NCI-H2227 (cell line): ENCODE measurements around the gene USP48.
A peak's percentile ranks its signal among the peaks of the same experiment; 100 is the strongest.

ENCODE experiments used
- DNase-seq: peaks from one replicate; lab custom pipeline; 2025; ENCODE audit not compliant: unreplicated experiment; lab: John Stamatoyannopoulos, UW

USP48 gene

GRCh38 chr1:21670956-21671902 is 111.7 kb downstream of the USP48 start:
- DNase-seq: no peak

DNA sequence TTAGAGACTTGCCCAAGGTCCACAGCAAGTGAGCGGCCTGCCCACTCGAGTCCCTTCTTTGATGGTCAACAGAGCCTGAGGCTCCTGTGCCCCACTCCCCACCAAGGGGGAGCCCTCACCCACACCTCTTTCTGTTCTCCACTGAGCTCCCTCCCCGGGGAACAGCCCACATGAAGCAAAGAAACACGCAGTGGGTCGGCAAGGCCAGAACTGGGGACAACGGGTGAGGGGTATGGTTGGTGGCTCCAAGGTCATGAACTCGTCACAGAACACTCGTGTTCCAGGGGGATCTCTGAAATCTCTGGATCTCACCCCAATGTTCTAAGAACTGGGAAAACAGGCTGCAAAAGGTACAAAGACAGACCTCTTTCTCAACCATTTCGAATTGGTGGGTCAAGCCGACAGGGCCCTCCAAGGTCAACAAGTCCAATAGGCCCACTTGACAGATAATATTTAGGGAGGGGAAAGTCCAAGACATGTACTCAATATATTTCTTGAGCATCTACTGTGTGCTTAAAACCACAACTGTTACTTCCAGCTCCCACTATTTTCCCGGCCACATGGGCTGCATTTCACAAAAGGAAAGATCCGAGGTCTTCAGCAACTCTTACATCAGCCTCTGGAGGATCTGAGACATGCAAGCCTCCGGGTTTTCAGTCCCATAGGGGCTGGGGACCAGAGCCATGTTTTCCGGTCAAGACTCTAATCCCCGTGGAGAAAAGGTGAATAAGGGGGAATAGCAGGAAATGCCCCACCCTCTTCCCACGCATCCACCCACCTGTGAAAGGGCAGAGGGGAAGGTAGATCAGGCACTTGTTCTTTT is 112.7 kb downstream of the USP48 start:
- no peak for DNase-seq

- peak; percentile 77 for DNase-seq
Observed at GRCh38 chr1:21669258-21670058, 113.5 kb downstream of the USP48 start, which contains the start of gene RAP1GAP. RAP1GAP (minus strand) TSS chr1:21669357; CDS start chr1:21620032, 49,325 bp downstream.

- no peak for DNase-seq
Observed at GRCh38 chr1:21668951-21669257, 114.0 kb downstream of the USP48 start.

GRCh38 chr1:21668232-21668950 is 114.6 kb downstream of the USP48 start:
- peak; percentile 41 for DNase-seq

- DNase-seq: no peak
Observed at GRCh38 chr1:21667348-21668231, 115.4 kb downstream of the USP48 start.

DNA sequence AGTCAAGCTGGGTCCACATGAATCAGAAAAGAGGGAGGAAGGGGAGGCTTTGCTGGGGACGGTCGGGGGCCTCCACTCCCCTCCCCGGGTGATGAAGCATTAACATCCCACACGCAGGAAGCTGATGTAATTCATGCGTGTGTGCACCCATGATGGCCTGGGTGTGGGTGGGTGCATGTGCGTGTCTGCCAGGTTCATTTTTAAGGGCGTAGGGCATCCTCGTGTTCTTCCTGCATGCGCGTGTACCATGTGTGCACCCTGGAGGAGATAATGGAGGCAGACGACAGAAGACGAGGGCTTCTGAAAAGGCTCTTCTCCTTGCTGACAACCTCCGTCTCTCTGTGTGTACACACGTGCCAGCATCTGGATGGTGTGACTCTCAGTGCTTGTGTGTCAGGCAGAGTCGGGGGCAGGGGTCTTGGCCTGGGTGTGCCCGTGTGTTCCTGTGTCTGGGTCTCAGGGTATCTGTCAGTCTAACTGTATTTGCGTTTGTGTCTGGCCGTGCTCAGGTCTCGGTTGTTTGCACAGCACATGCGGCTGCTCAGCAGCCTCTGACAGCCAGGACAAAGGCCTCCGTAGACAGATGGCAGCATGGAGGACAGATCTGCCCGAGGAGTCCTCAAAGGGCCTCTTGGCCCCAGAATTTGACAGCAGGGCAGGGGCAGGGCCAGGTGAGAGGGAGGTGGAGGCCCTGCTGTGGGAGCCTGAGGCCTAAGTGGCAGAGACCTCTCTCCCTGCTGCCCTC is 116.2 kb downstream of the USP48 start:
- no peak for DNase-seq

- DNase-seq: no peak
Observed at GRCh38 chr1:21665711-21666575, 117.0 kb downstream of the USP48 start.

GRCh38 chr1:21664806-21665588 is 118.0 kb downstream of the USP48 start:
- DNase-seq: no peak

DNA sequence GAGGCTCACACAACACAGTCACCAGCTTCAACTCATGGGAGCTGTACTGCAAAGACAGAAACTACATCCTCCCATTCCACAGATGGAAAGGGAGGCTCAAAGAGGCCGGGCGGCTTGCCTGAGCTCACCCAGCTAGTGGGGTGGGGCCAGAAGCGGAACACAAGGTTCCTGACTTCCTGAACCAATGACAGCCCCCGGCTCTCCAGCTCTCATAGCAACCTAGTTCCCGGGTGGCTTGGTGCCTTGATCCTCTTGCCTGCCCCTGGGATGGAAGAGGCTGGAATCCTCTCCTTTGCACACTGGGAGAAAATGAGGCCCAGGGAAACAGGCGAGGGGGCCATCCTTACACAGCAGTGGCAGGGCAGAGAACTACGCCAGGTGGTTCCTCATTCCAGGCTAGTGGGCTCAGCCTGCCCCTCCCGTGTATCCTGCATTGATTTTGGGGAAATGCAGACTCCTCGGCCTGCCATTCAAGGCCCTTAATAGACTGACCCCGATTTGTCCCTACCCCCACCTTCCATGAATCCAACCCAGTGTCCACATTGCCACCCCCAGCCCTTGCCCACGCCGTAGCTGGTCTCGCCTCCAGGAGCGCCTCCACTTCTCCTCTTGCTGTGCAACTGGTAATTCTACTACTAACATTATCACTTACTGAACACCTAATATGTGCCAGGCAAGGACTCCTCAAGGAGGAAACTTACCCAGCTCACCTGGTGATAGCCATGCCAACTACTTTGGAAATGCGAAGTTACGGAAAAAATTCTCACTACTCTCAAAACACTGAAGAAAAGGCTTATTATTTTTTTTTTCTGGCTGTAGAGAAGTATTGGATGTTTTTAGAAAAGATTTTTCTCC is 118.8 kb downstream of the USP48 start:
- DNase-seq: no peak

- no peak for DNase-seq
Observed at GRCh38 chr1:21663248-21663950, 119.5 kb downstream of the USP48 start.

GRCh38 chr1:21662426-21663247 is 120.3 kb downstream of the USP48 start:
- peak; percentile 51 for DNase-seq

DNA sequence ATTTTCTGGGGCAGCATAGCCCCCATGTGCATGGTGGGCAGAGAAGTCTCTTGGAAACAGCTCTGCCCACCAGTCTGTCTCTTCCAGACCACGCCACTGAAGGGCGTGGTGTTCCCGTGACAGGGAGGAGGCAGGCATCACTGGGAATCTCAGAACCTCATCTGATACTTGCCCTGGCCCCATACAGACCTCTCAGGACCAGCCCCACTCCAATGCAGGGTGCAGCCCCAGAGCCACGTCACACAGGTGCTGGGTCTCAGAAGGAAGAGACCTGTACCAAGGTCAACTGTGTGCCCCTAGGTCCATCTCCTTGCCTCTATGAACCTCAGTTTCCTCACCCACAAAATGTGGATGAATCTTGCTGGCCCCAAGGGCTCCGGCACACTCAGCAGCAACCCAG is 121.1 kb downstream of the USP48 start:
- DNase-seq: peak; percentile 60

DNA sequence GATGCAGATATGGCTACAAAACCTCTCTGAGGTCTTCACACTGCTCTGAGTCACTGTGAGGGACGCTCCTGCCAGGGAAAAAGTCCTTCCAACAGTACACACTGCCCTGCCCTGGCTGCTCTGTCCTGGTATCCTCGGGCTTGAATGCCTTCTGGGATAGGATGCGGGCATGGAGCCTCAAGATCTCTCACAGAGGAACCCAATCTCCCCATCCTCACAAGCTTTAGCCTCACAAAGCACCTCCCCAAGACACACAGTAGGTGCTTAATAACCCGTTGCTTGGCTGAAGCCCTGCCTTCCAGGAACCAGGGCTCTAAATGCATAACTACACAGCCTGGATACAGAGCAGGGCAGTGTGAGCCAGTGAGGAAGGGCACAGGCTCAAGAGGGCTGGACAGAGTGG is 123.0 kb downstream of the USP48 start:
- no peak for DNase-seq
